Colonic mucosa (tissue), 4 donors: ENCODE data around the gene RAPGEF6. TPM values are rescaled to one million over a fixed set of nuclear protein-coding genes. Genes with fewer than 3 reads are reported as not detected.
A peak's percentile ranks its signal among the peaks of the same experiment; 100 is the strongest.
"Not testable (repeated sequence)": the region's sequence is repeated elsewhere in the genome, so short reads cannot be mapped to it uniquely, and the experiment has no call there.

Source experiments
- DNase-seq: peaks from one replicate; pipeline ENCODE4 v3.0.0-alpha.2; 2020
- H3K27ac ChIP-seq: fragments of 200-600 bp; one replicate; pipeline ENCODE4 v1.8.0; 2021
- H3K27me3 ChIP-seq: fragments of 200-600 bp; one replicate; pipeline ENCODE4 v1.8.0; 2021
- H3K36me3 ChIP-seq: fragments of 200-600 bp; one replicate; pipeline ENCODE4 v1.8.0; 2021
- H3K4me1 ChIP-seq: fragments of 200-600 bp; one replicate; pipeline ENCODE4 v1.8.0; 2021; ENCODE audit warnings: mild to moderate bottlenecking
- H3K4me3 ChIP-seq: fragments of 200-600 bp; one replicate; pipeline ENCODE4 v1.8.0; 2021
- H3K9ac ChIP-seq, 2 donors: one replicate each; pipeline ENCODE4 v1.7.0; 2013; ENCODE audit warnings: control low read depth in 2 of 2, low read depth in 2 of 2, low read length in 2 of 2
- H3K9me3 ChIP-seq: fragments of 200-600 bp; one replicate; pipeline ENCODE4 v1.8.0; 2021
- CTCF ChIP-seq: fragments of 200-600 bp; IDR thresholded peaks from one replicate; pipeline ENCODE4 v1.8.0; 2022; ENCODE audit warnings: antibody characterized with exemption, mild to moderate bottlenecking
- intact Hi-C: fragments of 100-400 bp; cut with DNase I; formaldehyde crosslinking; loops from one replicate; pipeline ENCODE4 v1.14.1; 2022
- total RNA-seq, 2 donors: library from RNA; stranded (reverse); fragmentation: NEBNext Ultra II Directional in 1 of 2; extraction: Animal tissue kit (Norgen Biotek cat#: 25700) in 1 of 2; gene quantifications; one replicate each; pipeline ENCODE4 v1.2.1, GENCODE V29; 2021
- donor health status: healthy.
- donor health status: DM: no; HTN: no; CAD: no.
- donor health status: DM: no; HTN: no; CAD: no.

RAPGEF6 gene
- total RNA-seq, 2 donors from 2014 or later = 14.9 to 16.2 TPM

- TF ChIP-seq CTCF = no peak
- H3K27ac ChIP-seq = no peak overlapping the region
- no peaks in the 10 kb centered on the region for H3K36me3 ChIP-seq
- no peak for DNase-seq
- intact Hi-C loops = loop anchor here (5.0 kb wide), 1 partner anchor 252 kb away; no protein-coding TSS in a partner anchor
- H3K4me1 ChIP-seq = no peaks in the 10 kb centered on the region
- no peak overlapping the region for H3K4me3 ChIP-seq
- H3K9ac ChIP-seq = no peak overlapping the region
- no peaks in the 10 kb centered on the region for H3K27me3 ChIP-seq
- no peaks in the 10 kb centered on the region for H3K9me3 ChIP-seq
These were observed 221.1 kb downstream of the RAPGEF6 start for GRCh38 chr5:131413605-131414559.

- intact Hi-C loops = no loop called here
These were observed 227.9 kb downstream of the RAPGEF6 start for GRCh38 chr5:131406975-131407638.

GRCh38 chr5:131406076-131406475, 229.0 kb downstream of the RAPGEF6 start:
- Histone ChIP-seq H3K27ac (no peak overlapping the region), H3K9ac (no peak overlapping the region), H3K4me1 (no peaks in the 10 kb centered on the region), H3K4me3 (no peak overlapping the region), H3K36me3 (no peaks in the 10 kb centered on the region), H3K9me3 (no peaks in the 10 kb centered on the region), H3K27me3 (no peaks in the 10 kb centered on the region)
- TF ChIP-seq CTCF = no peak
- intact Hi-C loops = no loop called here
- no peak for DNase-seq

More at GRCh38 chr5:131406975-131407638, 227.9 kb downstream of the RAPGEF6 start:
- H3K9me3 ChIP-seq = no peaks in the 10 kb centered on the region
- no peak overlapping the region for H3K4me3 ChIP-seq
- no peak for TF ChIP-seq CTCF
- no peaks in the 10 kb centered on the region for H3K36me3 ChIP-seq
- H3K4me1 ChIP-seq = no peaks in the 10 kb centered on the region
- no peak overlapping the region for H3K27ac ChIP-seq
- no peak overlapping the region for H3K9ac ChIP-seq
- DNase-seq = peak; percentile 27
- no peaks in the 10 kb centered on the region for H3K27me3 ChIP-seq

- Histone ChIP-seq H3K36me3 (no peaks in the 10 kb centered on the region), H3K27me3 (no peaks in the 10 kb centered on the region), H3K4me3 (no peak overlapping the region), H3K9ac (no peak overlapping the region), H3K9me3 (no peaks in the 10 kb centered on the region), H3K27ac (no peak overlapping the region), H3K4me1 (no peaks in the 10 kb centered on the region)
- TF ChIP-seq CTCF = no peak
- DNase-seq = no peak
- intact Hi-C loops = no loop called here
These were observed 229.4 kb downstream of the RAPGEF6 start for GRCh38 chr5:131405674-131406073.

GRCh38 chr5:131400585-131400984, 234.4 kb downstream of the RAPGEF6 start:
- TF ChIP-seq CTCF = no peak
- no peaks in the 10 kb centered on the region for H3K4me1 ChIP-seq
- H3K4me3 ChIP-seq = no peak overlapping the region
- H3K9ac ChIP-seq = no peak overlapping the region
- H3K9me3 ChIP-seq = no peaks in the 10 kb centered on the region
- no peaks in the 10 kb centered on the region for H3K36me3 ChIP-seq
- no peak for DNase-seq
- intact Hi-C loops = no loop called here
- no peaks in the 10 kb centered on the region for H3K27me3 ChIP-seq
- H3K27ac ChIP-seq = no peak overlapping the region

- DNase-seq, H3K9ac ChIP-seq, H3K36me3 ChIP-seq, H3K27me3 ChIP-seq, intact Hi-C loops, H3K4me1 ChIP-seq, H3K27ac ChIP-seq, H3K4me3 ChIP-seq, H3K9me3 ChIP-seq: not testable (repeated sequence)
These were observed 236.0 kb downstream of the RAPGEF6 start for GRCh38 chr5:131399007-131399406.
